ENCODE measurements around the gene ZNF865.

The ZNF865 gene

GRCh38 chr19:55611983-55612645 lies 6.7 kb downstream of the ZNF865 start:
- TF ChIP-seq GATA2 (IDR thresholded peaks at IDR 0.05; ENCODE audit: low read depth, low read length) (no peak), GATA3 (IDR thresholded peaks at IDR 0.05; ENCODE audit: low read depth, low read length) (no peak)

GRCh38 chr19:55613396-55613795 lies 7.9 kb downstream of the ZNF865 start:
- no peak for TF ChIP-seq GATA3 (IDR thresholded peaks at IDR 0.05; ENCODE audit: low read depth, low read length)
- no peak for TF ChIP-seq GATA2 (IDR thresholded peaks at IDR 0.05; ENCODE audit: low read depth, low read length)

- TF ChIP-seq GATA2 (IDR thresholded peaks at IDR 0.05; ENCODE audit: low read depth, low read length) (no peak), GATA3 (IDR thresholded peaks at IDR 0.05; ENCODE audit: low read depth, low read length) (no peak)
These were observed 8.7 kb downstream of the ZNF865 start for GRCh38 chr19:55613930-55614710.

DNA sequence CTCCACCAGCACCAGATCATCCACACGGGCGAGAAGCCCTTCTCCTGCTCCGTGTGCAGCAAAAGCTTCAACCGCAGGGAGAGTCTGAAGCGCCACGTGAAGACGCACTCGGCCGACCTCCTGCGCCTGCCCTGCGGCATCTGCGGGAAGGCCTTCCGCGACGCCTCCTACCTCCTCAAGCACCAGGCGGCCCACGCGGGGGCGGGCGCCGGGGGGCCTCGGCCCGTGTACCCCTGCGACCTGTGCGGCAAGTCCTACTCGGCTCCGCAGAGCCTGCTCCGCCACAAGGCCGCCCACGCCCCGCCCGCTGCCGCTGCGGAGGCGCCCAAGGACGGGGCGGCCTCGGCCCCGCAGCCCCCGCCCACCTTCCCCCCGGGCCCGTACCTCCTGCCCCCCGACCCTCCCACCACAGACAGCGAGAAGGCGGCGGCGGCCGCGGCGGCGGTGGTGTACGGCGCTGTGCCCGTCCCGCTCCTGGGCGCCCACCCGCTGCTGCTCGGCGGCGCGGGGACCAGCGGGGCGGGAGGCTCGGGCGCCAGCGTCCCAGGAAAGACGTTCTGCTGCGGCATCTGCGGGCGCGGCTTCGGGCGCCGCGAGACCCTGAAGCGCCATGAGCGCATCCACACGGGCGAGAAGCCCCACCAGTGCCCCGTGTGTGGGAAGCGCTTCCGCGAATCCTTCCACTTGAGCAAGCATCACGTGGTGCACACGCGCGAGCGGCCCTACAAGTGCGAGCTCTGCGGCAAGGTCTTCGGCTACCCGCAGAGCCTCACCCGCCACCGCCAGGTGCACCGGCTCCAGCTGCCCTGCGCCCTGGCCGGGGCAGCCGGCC lies 9.5 kb downstream of the ZNF865 start:
- TF ChIP-seq GATA2 (IDR thresholded peaks at IDR 0.05; ENCODE audit: low read depth, low read length): no peak
- no peak for TF ChIP-seq GATA3 (IDR thresholded peaks at IDR 0.05; ENCODE audit: low read depth, low read length)

DNA sequence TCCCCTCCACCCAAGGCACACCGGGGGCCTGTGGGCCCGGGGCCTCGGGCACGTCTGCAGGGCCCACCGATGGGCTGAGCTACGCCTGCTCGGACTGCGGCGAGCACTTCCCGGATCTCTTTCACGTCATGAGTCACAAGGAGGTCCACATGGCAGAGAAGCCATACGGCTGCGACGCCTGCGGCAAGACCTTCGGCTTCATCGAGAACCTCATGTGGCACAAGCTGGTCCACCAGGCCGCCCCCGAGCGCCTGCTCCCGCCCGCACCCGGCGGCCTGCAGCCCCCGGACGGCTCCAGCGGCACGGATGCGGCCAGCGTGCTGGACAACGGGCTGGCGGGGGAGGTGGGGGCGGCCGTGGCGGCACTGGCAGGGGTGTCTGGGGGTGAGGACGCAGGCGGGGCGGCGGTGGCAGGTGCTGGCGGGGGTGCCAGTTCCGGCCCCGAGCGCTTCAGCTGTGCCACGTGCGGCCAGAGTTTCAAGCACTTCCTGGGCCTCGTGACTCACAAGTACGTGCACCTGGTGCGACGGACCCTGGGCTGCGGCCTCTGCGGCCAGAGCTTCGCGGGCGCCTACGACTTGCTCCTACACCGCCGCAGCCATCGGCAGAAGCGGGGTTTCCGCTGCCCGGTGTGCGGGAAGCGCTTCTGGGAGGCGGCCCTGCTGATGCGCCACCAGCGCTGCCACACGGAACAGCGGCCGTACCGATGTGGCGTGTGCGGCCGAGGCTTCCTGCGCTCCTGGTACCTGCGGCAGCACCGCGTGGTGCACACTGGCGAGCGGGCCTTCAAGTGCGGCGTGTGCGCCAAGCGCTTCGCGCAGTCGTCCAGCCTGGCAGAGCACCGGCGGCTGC lies 10.3 kb downstream of the ZNF865 start:
- TF ChIP-seq GATA2 (IDR thresholded peaks at IDR 0.05; ENCODE audit: low read depth, low read length) (no peak), GATA3 (IDR thresholded peaks at IDR 0.05; ENCODE audit: low read depth, low read length) (no peak)

- TF ChIP-seq GATA2 (IDR thresholded peaks at IDR 0.05; ENCODE audit: low read depth, low read length) (no peak), GATA3 (IDR thresholded peaks at IDR 0.05; ENCODE audit: low read depth, low read length) (no peak)
These were observed 11.0 kb downstream of the ZNF865 start for GRCh38 chr19:55616395-55616875.

DNA sequence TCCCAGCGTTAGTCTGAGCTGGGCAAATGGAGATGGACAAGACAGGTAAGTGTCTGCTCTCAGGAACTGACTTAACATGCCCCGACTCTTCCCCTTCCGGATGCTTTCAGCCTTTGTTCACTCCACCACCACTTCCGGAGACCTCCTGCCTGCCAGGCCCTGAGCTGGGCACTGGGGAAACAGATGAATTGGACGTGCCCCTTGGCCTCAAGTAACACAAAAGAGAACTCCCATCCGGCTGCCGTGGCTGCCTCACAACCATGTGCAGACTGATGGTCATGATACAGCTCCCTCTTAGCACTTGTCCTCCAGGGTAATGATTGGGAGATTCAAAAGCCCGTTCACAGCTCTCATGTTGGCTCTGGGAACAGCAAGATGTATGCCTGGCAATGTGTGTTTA lies 12.0 kb downstream of the ZNF865 start:
- no peak for TF ChIP-seq GATA3 (IDR thresholded peaks at IDR 0.05; ENCODE audit: low read depth, low read length)
- no peak for TF ChIP-seq GATA2 (IDR thresholded peaks at IDR 0.05; ENCODE audit: low read depth, low read length)

DNA sequence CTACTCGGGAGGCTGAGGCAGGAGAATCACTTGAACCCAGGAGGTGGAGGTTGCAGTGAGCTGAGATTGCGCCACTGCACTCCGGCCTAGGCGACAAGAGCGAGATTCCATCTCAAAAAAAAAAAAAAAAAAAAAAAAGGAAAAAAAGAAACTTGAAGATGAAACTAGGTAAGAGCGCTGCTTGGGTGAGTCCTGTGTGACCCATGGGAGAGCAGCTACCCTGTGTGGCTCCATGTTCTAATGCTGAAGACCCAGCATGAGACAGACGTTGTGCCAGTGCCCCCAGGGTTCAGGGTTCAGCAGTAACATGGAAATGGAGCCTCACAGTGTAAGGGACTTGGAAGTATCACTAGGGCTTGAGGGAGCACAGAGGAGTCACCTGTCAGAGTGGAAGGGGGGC lies 13.0 kb downstream of the ZNF865 start:
- no peak for TF ChIP-seq GATA2 (IDR thresholded peaks at IDR 0.05; ENCODE audit: low read depth, low read length)
- no peak for TF ChIP-seq GATA3 (IDR thresholded peaks at IDR 0.05; ENCODE audit: low read depth, low read length)

GRCh38 chr19:55619286-55619685 lies 13.8 kb downstream of the ZNF865 start:
- TF ChIP-seq GATA3 (IDR thresholded peaks at IDR 0.05; ENCODE audit: low read depth, low read length): no peak
- no peak for TF ChIP-seq GATA2 (IDR thresholded peaks at IDR 0.05; ENCODE audit: low read depth, low read length)

DNA sequence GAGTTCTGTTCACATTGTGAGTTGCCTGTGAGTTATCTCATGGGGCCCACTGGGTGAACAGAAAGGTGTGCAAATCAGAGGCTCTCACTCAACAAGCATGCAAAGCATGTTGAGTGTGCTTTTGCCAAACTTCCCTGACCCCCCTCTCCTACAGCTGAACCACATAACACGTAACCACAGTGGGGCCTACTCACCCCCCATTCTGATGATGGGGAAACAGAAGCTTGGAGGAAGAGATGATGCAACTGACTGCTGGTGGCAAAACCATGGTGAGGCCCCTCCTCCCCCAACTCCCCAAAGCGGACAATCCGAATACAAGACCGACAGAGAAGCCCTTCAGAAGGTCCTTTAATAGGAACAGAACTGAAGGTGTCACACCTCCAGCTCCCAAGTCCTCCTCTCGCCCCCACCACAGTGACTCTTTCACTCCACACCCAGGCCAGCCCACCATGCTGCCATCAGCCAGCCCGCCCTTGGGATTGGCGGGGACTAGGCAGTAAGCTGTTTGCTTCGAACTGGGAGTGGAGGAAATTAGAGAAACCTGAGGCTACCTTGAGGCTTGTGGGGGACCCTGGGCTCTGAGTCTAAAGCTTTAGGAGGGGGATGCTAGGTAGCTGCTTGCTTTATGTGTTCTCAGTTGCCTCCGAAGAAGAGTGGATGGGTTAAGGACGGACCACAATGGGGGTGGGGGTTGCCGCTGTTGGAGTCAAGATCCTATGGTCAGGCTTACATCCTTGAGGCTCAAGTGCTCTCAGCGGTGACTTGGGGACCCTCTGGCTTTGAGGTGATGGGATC lies 15.2 kb downstream of the ZNF865 start:
- TF ChIP-seq GATA2 (IDR thresholded peaks at IDR 0.05; ENCODE audit: low read depth, low read length): no peak
- no peak for TF ChIP-seq GATA3 (IDR thresholded peaks at IDR 0.05; ENCODE audit: low read depth, low read length)

- TF ChIP-seq GATA3 (IDR thresholded peaks at IDR 0.05; ENCODE audit: low read depth, low read length) (no peak), GATA2 (IDR thresholded peaks at IDR 0.05; ENCODE audit: low read depth, low read length) (no peak)
These were observed 15.8 kb downstream of the ZNF865 start for GRCh38 chr19:55621205-55621672.

GRCh38 chr19:55621673-55622231 lies 16.3 kb downstream of the ZNF865 start:
- no peak for TF ChIP-seq GATA3 (IDR thresholded peaks at IDR 0.05; ENCODE audit: low read depth, low read length)
- no peak for TF ChIP-seq GATA2 (IDR thresholded peaks at IDR 0.05; ENCODE audit: low read depth, low read length)
